Mucosa of rectum (tissue), 2 donors: ENCODE measurements around the gene SIM1.

Experiments
- H3K27ac ChIP-seq, 2 donors: one replicate each; pipeline ENCODE4 v1.7.0; 2013; ENCODE audit warnings: inconsistent platforms in 2 of 2, low read depth in 2 of 2, low read length in 2 of 2
- H3K27me3 ChIP-seq, 2 donors: one replicate each; pipeline ENCODE4 v1.7.0; 2013; ENCODE audit warnings: low read length in 2 of 2; ENCODE audit not compliant: control insufficient read depth in 2 of 2, insufficient read depth in 2 of 2
- H3K36me3 ChIP-seq, 2 donors: one replicate each; pipeline ENCODE4 v1.7.0; 2013; ENCODE audit warnings: low read length in 2 of 2; ENCODE audit not compliant: control insufficient read depth in 2 of 2, insufficient read depth in 2 of 2
- H3K4me1 ChIP-seq, 2 donors: one replicate each; pipeline ENCODE4 v1.7.0; 2013; ENCODE audit warnings: low read length in 2 of 2, mild to moderate bottlenecking in 1 of 2; ENCODE audit not compliant: control insufficient read depth in 2 of 2, insufficient read depth in 2 of 2
- H3K4me3 ChIP-seq, 2 donors: one replicate each; pipeline ENCODE4 v1.7.0; 2013; ENCODE audit warnings: low read length in 2 of 2
- H3K9ac ChIP-seq, 2 donors: one replicate each; pipeline ENCODE4 v1.7.0; 2013; ENCODE audit warnings: low read length in 2 of 2, low read depth in 1 of 2, mild to moderate bottlenecking in 1 of 2
- H3K9me3 ChIP-seq, 2 donors: one replicate each; pipeline ENCODE4 v1.7.0; 2013; ENCODE audit warnings: low read length in 2 of 2; ENCODE audit not compliant: control insufficient read depth in 2 of 2
- donor health status: healthy.
- donor health status: Normal muscosa, but diverticular disease.

SIM1 gene

DNA sequence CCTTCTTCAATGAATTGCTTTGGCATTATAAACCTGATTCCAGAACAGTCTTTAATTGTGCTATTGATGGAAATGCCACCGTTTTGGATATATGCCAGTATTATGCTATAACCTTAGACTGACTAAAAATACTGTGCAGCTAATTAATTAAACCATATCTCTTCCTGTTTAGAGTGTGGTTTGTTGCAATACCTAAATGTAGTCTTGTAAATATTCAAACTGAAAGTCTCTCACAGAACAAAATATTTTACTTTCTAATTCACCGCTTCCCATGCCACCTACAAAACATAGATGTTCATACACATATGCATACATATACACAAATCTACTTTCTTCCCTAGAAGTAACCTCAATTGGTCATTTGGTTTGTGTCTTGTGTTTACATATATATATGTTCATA lies 126.6 kb downstream of the SIM1 start:
- Histone ChIP-seq H3K36me3 (no peaks in the 10 kb centered on the region), H3K4me3 (no peak overlapping the region), H3K9ac (no peak overlapping the region), H3K9me3 (no peaks in the 10 kb centered on the region), H3K27me3 (no peaks in the 10 kb centered on the region), H3K4me1 (no peaks in the 10 kb centered on the region), H3K27ac (no peak overlapping the region)

DNA sequence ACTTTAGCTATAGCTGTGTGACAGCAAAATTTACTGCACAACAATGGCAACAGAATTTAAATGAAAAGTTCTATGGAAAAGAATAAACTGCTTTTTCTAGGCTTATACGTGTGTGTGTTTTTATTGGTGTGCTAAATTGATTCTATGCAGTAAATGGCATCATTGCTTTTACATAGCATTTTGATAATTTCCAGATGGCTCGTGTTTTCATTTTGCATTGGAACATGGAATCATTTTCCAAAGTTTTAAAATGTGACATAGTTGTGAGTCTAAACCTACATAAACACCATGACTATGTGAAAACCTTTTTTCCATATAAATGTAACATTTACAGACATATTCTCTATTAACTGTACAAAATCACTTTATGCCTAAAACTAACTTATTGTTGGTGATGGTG lies 127.8 kb downstream of the SIM1 start:
- no peaks in the 10 kb centered on the region for H3K4me1 ChIP-seq
- H3K27ac ChIP-seq = no peak overlapping the region
- H3K36me3 ChIP-seq = no peaks in the 10 kb centered on the region
- no peaks in the 10 kb centered on the region for H3K9me3 ChIP-seq
- H3K4me3 ChIP-seq = no peak overlapping the region
- H3K9ac ChIP-seq = no peak overlapping the region
- H3K27me3 ChIP-seq = no peaks in the 10 kb centered on the region

DNA sequence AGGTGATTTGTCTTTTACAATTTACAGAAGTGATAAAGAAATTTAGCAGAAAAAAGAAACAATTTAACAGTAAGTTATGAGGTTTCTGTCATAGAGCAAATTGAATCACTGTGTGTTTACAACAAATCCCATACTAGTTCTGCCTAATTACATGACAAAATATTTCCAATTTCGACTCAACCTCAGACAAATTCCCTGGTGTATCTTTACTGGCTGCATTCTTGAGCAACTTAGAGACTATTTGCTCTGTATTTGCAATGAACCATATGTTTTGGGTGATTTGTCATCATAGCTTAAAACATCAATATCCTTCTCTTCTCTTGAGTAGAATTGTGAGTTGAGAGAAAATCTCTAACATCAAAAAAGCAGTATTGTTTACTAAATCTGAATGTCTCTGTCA lies 128.7 kb downstream of the SIM1 start:
- Histone ChIP-seq H3K9me3 (no peaks in the 10 kb centered on the region), H3K4me3 (no peak overlapping the region), H3K27me3 (no peaks in the 10 kb centered on the region), H3K4me1 (no peaks in the 10 kb centered on the region), H3K9ac (no peak overlapping the region), H3K36me3 (no peaks in the 10 kb centered on the region), H3K27ac (no peak overlapping the region)
